Superior temporal gyrus (tissue), 1 donor: ENCODE results near the gene NOL6.

ENCODE experiments used
- DNase-seq: peaks from one replicate; pipeline ENCODE4 v3.0.0-alpha.2; 2016; ENCODE audit errors: extremely low spot score

The NOL6 gene

GRCh38 chr9:33453999-33454660 is 19.6 kb downstream of the NOL6 start:
- DNase-seq = no peak

- DNase-seq = no peak
Measured at GRCh38 chr9:33453286-33453860, 20.4 kb downstream of the NOL6 start.

GRCh38 chr9:33452828-33453271 is 20.9 kb downstream of the NOL6 start:
- DNase-seq = peak; percentile 20

GRCh38 chr9:33450621-33451146 is 23.0 kb downstream of the NOL6 start:
- no peak for DNase-seq

- DNase-seq = no peak
Measured at GRCh38 chr9:33449715-33450114, 24.0 kb downstream of the NOL6 start.

- no peak for DNase-seq
Measured at GRCh38 chr9:33447799-33448553, 25.7 kb downstream of the NOL6 start.

- no peak for DNase-seq
Measured at GRCh38 chr9:33446946-33447798, 26.6 kb downstream of the NOL6 start, which contains the start of gene AQP3. Gene AQP3 (minus strand): TSS chr9:33447593. CDS start chr9:33447530, 63 bp downstream.

GRCh38 chr9:33446240-33446945 is 27.3 kb downstream of the NOL6 start:
- no peak for DNase-seq

- no peak for DNase-seq
Measured at GRCh38 chr9:33445389-33446239, 28.1 kb downstream of the NOL6 start.

- DNase-seq = no peak
Measured at GRCh38 chr9:33443464-33444154, 30.1 kb downstream of the NOL6 start.

- DNase-seq = no peak
Measured at GRCh38 chr9:33443047-33443446, 30.7 kb downstream of the NOL6 start.

- no peak for DNase-seq
Measured at GRCh38 chr9:33442125-33442524, 31.6 kb downstream of the NOL6 start.

GRCh38 chr9:33440609-33441008 is 33.1 kb downstream of the NOL6 start:
- DNase-seq = no peak

- DNase-seq = no peak
Measured at GRCh38 chr9:33440204-33440603, 33.5 kb downstream of the NOL6 start.

- no peak for DNase-seq
Measured at GRCh38 chr9:33439731-33440130, 34.0 kb downstream of the NOL6 start.

- no peak for DNase-seq
Measured at GRCh38 chr9:33438926-33439680, 34.6 kb downstream of the NOL6 start.

GRCh38 chr9:33437898-33438297 is 35.8 kb downstream of the NOL6 start:
- DNase-seq = no peak

GRCh38 chr9:33437205-33437604 is 36.5 kb downstream of the NOL6 start:
- no peak for DNase-seq

GRCh38 chr9:33436445-33436844 is 37.3 kb downstream of the NOL6 start:
- no peak for DNase-seq
